Measurements from ENCODE around the gene GPR32.

- TF ChIP-seq, protein P1, sequence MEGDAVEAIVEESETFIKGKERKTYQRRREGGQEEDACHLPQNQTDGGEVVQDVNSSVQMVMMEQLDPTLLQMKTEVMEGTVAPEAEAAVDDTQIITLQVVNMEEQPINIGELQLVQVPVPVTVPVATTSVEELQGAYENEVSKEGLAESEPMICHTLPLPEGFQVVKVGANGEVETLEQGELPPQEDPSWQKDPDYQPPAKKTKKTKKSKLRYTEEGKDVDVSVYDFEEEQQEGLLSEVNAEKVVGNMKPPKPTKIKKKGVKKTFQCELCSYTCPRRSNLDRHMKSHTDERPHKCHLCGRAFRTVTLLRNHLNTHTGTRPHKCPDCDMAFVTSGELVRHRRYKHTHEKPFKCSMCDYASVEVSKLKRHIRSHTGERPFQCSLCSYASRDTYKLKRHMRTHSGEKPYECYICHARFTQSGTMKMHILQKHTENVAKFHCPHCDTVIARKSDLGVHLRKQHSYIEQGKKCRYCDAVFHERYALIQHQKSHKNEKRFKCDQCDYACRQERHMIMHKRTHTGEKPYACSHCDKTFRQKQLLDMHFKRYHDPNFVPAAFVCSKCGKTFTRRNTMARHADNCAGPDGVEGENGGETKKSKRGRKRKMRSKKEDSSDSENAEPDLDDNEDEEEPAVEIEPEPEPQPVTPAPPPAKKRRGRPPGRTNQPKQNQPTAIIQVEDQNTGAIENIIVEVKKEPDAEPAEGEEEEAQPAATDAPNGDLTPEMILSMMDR (IDR thresholded peaks at IDR 0.05): no peak
- TF ChIP-seq POLR2A (IDR thresholded peaks at IDR 0.05): no peak
These were observed 29.2 kb downstream of the GPR32 start for GRCh38 chr19:50799547-50799851.

All from testis (tissue), 2 donors.